Adrenal gland (tissue), 12 donors: Measurements from ENCODE around the gene MPP1. TPM values are rescaled to one million over a fixed set of nuclear protein-coding genes. Genes with fewer than 3 reads are reported as not detected.

Experiments
- DNase-seq, 7 donors: peaks; one replicate each; pipeline ENCODE4 v3.0.0-alpha.2; 2019 to 2020
- H3K27ac ChIP-seq, 5 donors: fragments of 200-600 bp; sonication (generic) in 4 of 5; 1 replicate in 3 of 5; 2 replicates in 2 of 5; pipeline versions ENCODE4 v1.5.1 to v1.8.0; 2016 to 2020; ENCODE audit warnings: mild to moderate bottlenecking in 1 of 5
- H3K27me3 ChIP-seq: fragments of 200-600 bp; 2 replicates; pipeline ENCODE4 v1.8.0; 2021
- H3K36me3 ChIP-seq, 2 donors: fragments of 200-600 bp; replicated peaks in 1 of 2; 1 replicate in 1 of 2; 2 replicates in 1 of 2; pipeline versions ENCODE4 v1.5.1 to v1.8.0; 2018 to 2022
- H3K4me1 ChIP-seq, 2 donors: fragments of 200-600 bp; replicated peaks in 1 of 2; 1 replicate in 1 of 2; 2 replicates in 1 of 2; pipeline versions ENCODE4 v1.5.1 to v1.8.0; 2018 to 2021
- H3K4me3 ChIP-seq, 4 donors: fragments of 200-600 bp; sonication (generic) in 3 of 4; one replicate each; pipeline ENCODE4 v1.5.1; 2016 to 2018
- H3K9me3 ChIP-seq, 3 donors: fragments of 200-600 bp; sonication (generic) in 1 of 3; replicated peaks in 1 of 3; 1 replicate in 2 of 3; 2 replicates in 1 of 3; pipeline versions ENCODE4 v1.5.1 to v1.8.0; 2016 to 2021
- CTCF ChIP-seq, 6 experiments: fragments of 450-650 bp in 4 of 6; fragments of 200-600 bp in 2 of 6; sonication (generic) in 1 of 6; IDR thresholded peaks; 1 replicate in 5 of 6; 2 replicates in 1 of 6; pipeline versions ENCODE4 v1.5.1 to v1.8.0; 2016 to 2021; ENCODE audit warnings: antibody characterized with exemption in 6 of 6, mild to moderate bottlenecking in 2 of 6, moderate library complexity in 1 of 6
- POLR2A ChIP-seq, 2 donors: fragments of 450-650 bp; IDR thresholded peaks; one replicate each; pipeline ENCODE4 v1.6.1; 2017; ENCODE audit warnings: antibody characterized with exemption in 2 of 2, mild to moderate bottlenecking in 2 of 2, moderate library complexity in 1 of 2
- WGBS, 4 donors: extraction: QIAGEN DNeasy Blood & Tissue Kit in 2 of 4; methylation state at CpG; one replicate each; pipeline versions ENCODE4 v1.1.5 to v1.1.7; 2013 to 2017; 5-methylcytosine and 5-hydroxymethylcytosine counted together
- intact Hi-C, 2 donors: fragments of 100-400 bp; cut with DNase I; formaldehyde crosslinking; loops; one replicate each; pipeline versions ENCODE4 v1.14.1 to v1.15.0; 2022 to 2023
- polyA plus RNA-seq, 3 donors: library from polyadenylated mRNA; stranded (reverse); fragments of 200-250 nt in 2 of 3; fragments of 350-450 nt in 1 of 3; fragmentation: Illumina TruSeq in 1 of 3; extraction: RNeasy Lipid Tissue Mini Kit (QIAGEN cat#74804) in 1 of 3; gene quantifications; one replicate each; pipeline ENCODE4 v1.2.3, GENCODE V29; 2013 to 2014
- total RNA-seq, 9 donors: library from RNA; depleted of rRNA in 4 of 9; stranded (reverse); fragments of >200 nt in 4 of 9; fragments of 120-200 nt in 1 of 9; fragmentation: NEBNext Ultra II Directional in 1 of 9; extraction: Animal tissue kit (Norgen Biotek cat#: 25700) in 1 of 9; gene quantifications; one replicate each; pipeline versions ENCODE4 v1.1.0 to v1.2.4, GENCODE V29; 2013 to 2023
- donor health status: healthy with polysubstance abuse.
- donor health status: Bipolar disorder and iron deficiency.
- donor health status: DM: yes; HTN: yes; CAD: no.
- donor health status: DM: no; HTN: no; CAD: no.
- donor health status: DM: no; HTN: no; CAD: no.
- donor health status: DM: yes; HTN: yes; CAD: no.

MPP1 gene
- total and polyA plus RNA-seq, 12 donors: 34.4 to 188 (median 57.6) TPM

DNA sequence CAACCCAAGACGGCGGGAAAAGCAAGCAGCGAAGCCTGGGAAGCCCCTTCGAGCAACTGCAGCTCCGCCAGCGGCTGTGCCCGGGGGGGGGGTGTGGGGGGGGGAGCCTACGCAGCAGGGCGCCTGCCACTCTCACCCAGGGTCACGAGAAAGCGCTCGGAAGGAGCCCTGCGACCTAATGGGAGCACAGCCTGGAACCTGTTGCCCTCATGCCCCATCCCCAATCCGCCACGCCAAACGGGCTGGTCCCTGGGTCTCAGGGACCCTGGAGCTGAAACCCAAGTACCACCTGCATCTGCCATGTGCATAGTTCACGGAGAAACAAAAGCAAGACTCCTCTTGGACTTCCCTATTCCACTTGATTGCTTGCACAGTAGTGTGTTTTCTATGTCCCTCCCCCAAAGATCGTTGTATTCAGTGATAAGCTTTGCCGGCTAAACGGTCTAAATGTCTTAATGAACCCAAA is 54.0 kb downstream of the MPP1 start:
- Histone ChIP-seq H3K4me1 (no peaks in the 10 kb centered on the region), H3K27ac (peak overlapping the region in 2 of 5 donors; percentile 31 to 85), H3K36me3 (no peaks in the 10 kb centered on the region), H3K4me3 (peak overlapping the region in 2 of 4 donors; percentile 17 to 59), H3K9me3 (no peaks in the 10 kb centered on the region), H3K27me3 (no peaks in the 10 kb centered on the region)
- TF ChIP-seq CTCF (IDR thresholded peaks at IDR 0.05) (no peak), POLR2A (IDR thresholded peaks at IDR 0.05) (no peak)
- DNase-seq: no peak
- intact Hi-C loops: no loop called here
- 10 to 34% (median 23%) methylated on average over 3 to 17 of the region's 20 CpGs for WGBS, 4 donors

DNA sequence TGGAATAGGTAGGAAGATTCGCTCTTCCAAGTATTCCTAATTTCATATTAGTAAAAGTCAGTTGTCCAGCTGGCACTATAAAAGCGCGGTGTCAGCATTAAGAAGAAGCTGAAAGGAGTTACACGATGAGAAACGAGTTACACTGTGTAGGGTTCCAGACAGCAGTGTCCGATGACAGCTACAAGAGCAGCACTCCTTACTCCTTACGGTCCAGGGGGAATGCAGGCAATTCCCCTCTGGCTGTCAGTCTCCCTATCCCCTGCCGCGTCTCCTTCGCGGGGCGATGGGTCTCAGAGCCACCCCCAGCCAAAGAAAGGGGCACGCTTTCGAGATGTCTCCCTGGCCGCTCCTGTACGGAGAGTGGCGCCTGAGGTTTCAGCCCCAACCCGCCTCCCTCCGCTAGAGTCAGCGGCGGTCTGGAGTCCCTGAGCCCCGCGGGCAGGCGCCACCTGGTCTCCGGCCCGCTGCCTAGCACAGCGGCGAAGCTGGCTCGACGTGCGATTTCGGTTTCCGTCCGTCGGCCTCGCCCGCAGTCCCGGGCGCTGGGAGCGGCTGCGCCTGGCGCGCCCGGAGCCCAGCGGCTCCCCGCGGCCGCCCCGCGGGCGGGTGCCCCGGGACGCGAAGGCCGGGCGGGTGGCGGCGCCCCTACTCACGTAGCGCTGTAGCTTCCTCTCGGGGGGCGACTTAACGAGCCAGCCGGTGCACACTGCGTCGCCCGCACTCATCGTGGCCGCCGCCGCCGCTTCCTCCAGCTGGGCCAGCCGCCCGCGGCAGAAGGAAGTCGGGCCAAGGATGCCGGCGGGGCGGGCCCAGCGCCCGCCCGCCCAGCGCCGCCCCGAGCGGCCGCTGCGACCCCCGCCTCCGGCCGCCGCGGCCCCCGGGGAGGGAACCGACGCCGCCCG is 54.7 kb downstream of the MPP1 start, which contains the start of gene GAB3:
Gene GAB3, minus strand, starts transcription at position 777 of the 902 bp plus-strand sequence. Its CDS starts 52 bp downstream, at position 725.
- 1 to 48% (median 15%) methylated on average over 5 to 83 of the region's 98 CpGs for WGBS, 4 donors

GRCh38 chrX:154749856-154750255 is 55.4 kb downstream of the MPP1 start:
- intact Hi-C loops: no loop called here
- 33 to 49% (median 40%) methylated on average over 6 of the region's 6 CpGs for WGBS, 4 donors
- peak overlapping the region in 3 of 5 donors; percentile 42 to 85 (median 65) for H3K27ac ChIP-seq

More for the DNA sequence above, 54.7 kb downstream of the MPP1 start, which contains the start of gene GAB3:
- intact Hi-C loops: no loop called here
- Histone ChIP-seq H3K27me3 (no peaks in the 10 kb centered on the region), H3K27ac (peak within 1 kb of the TSS in 4 of 5 donors; percentile 42 to 85 (median 66)), H3K4me3 (peak within 1 kb of the TSS in 2 of 4 donors; percentile 17 to 59), H3K4me1 (no peaks in the 10 kb centered on the region), H3K36me3 (no peaks in the 10 kb centered on the region), H3K9me3 (no peaks in the 10 kb centered on the region)
- peak in 1 of 2 donors; percentile 14 for TF ChIP-seq POLR2A (IDR thresholded peaks at IDR 0.05)
- no peak for TF ChIP-seq CTCF (IDR thresholded peaks at IDR 0.05)
- peak in 4 of 7 donors; percentile 28 to 52 (median 28) for DNase-seq

More at GRCh38 chrX:154749856-154750255, 55.4 kb downstream of the MPP1 start:
- Histone ChIP-seq H3K27me3 (no peaks in the 10 kb centered on the region), H3K9me3 (no peaks in the 10 kb centered on the region), H3K4me3 (peak overlapping the region in 1 of 4 donors; percentile 59), H3K4me1 (no peaks in the 10 kb centered on the region), H3K36me3 (no peaks in the 10 kb centered on the region)
- TF ChIP-seq POLR2A (IDR thresholded peaks at IDR 0.05) (no peak), CTCF (IDR thresholded peaks at IDR 0.05) (no peak)
- no peak for DNase-seq
